GM12891 (cell line): ENCODE data around the gene SLC6A9.

Experiments
- DNase-seq: peaks from one replicate; pipeline ENCODE4 v3.0.0; 2011; ENCODE audit warnings: low spot score; ENCODE audit not compliant: insufficient read length
- FAIRE-seq: peaks from 2 replicates; lab custom pipeline; 2011; peaks lifted over from hg19 to GRCh38; lab: Jason Lieb, UNC
- PAX5 ChIP-seq: IDR thresholded peaks from 2 replicates; pipeline ENCODE4 v1.6.1; 2011; ENCODE audit warnings: low read length, moderate library complexity, mild to moderate bottlenecking; ENCODE audit not compliant: insufficient read depth, severe bottlenecking
- POLR2A ChIP-seq: IDR thresholded peaks from 2 replicates; pipeline ENCODE4 v1.6.1; 2011; ENCODE audit warnings: low read depth, low read length, control low read depth
- POLR2AphosphoS5 ChIP-seq: IDR thresholded peaks from 2 replicates; pipeline ENCODE4 v1.6.1; 2011; ENCODE audit warnings: low read depth, low read length, control low read depth
- POU2F2 ChIP-seq: IDR thresholded peaks from 2 replicates; pipeline ENCODE4 v1.6.1; 2011; ENCODE audit warnings: low read depth, mild to moderate bottlenecking, control low read depth, low read length, moderate library complexity
- SPI1 ChIP-seq: IDR thresholded peaks from 2 replicates; pipeline ENCODE4 v1.6.1; 2011; ENCODE audit warnings: low read depth, low read length, control low read depth
- TAF1 ChIP-seq: IDR thresholded peaks from 2 replicates; pipeline ENCODE4 v1.6.1; 2011; ENCODE audit warnings: low read depth, low read length, control low read depth

SLC6A9 gene

GRCh38 chr1:43987159-43987902 lies 43.9 kb downstream of the SLC6A9 start:
- no peak for DNase-seq
- TF ChIP-seq SPI1: no peak
- no peak for TF ChIP-seq PAX5
- TF ChIP-seq POU2F2: no peak
- no peak for TF ChIP-seq POLR2AphosphoS5
- TF ChIP-seq POLR2A: no peak
- no peak for TF ChIP-seq TAF1
- no peak for FAIRE-seq

GRCh38 chr1:43986712-43987111 lies 44.5 kb downstream of the SLC6A9 start:
- DNase-seq (no peak), FAIRE-seq (no peak)
- no peak for TF ChIP-seq PAX5
- TF ChIP-seq POLR2AphosphoS5: no peak
- TF ChIP-seq POU2F2: no peak
- TF ChIP-seq POLR2A: no peak
- TF ChIP-seq TAF1: no peak
- no peak for TF ChIP-seq SPI1

- DNase-seq: no peak
- FAIRE-seq: no peak
- TF ChIP-seq POLR2A (no peak), TAF1 (no peak), POU2F2 (no peak), SPI1 (no peak), POLR2AphosphoS5 (no peak), PAX5 (no peak)
Measured at GRCh38 chr1:43985984-43986595, 45.2 kb downstream of the SLC6A9 start.

GRCh38 chr1:43984855-43985254 lies 46.4 kb downstream of the SLC6A9 start:
- TF ChIP-seq POLR2A: no peak
- no peak for TF ChIP-seq POLR2AphosphoS5
- no peak for TF ChIP-seq PAX5
- no peak for TF ChIP-seq SPI1
- no peak for TF ChIP-seq POU2F2
- no peak for FAIRE-seq
- DNase-seq: no peak

- TF ChIP-seq PAX5: no peak
- no peak for TF ChIP-seq TAF1
- TF ChIP-seq POU2F2: no peak
- no peak for TF ChIP-seq SPI1
- no peak for TF ChIP-seq POLR2A
- no peak for TF ChIP-seq POLR2AphosphoS5
- FAIRE-seq (no peak), DNase-seq (no peak)
Measured at GRCh38 chr1:43983253-43983899, 47.9 kb downstream of the SLC6A9 start.

- FAIRE-seq (no peak), DNase-seq (no peak)
Measured at GRCh38 chr1:43982808-43983207, 48.5 kb downstream of the SLC6A9 start.

GRCh38 chr1:43982241-43982640 lies 49.0 kb downstream of the SLC6A9 start:
- no peak for TF ChIP-seq SPI1
- TF ChIP-seq POLR2A: no peak
- TF ChIP-seq PAX5: no peak
- no peak for TF ChIP-seq POLR2AphosphoS5
- no peak for TF ChIP-seq POU2F2
- TF ChIP-seq TAF1: no peak
- DNase-seq (no peak), FAIRE-seq (no peak)

More at GRCh38 chr1:43982808-43983207, 48.5 kb downstream of the SLC6A9 start:
- TF ChIP-seq POLR2A (no peak), TAF1 (no peak), POLR2AphosphoS5 (no peak), SPI1 (no peak), POU2F2 (no peak), PAX5 (no peak)

- no peak for TF ChIP-seq TAF1
- FAIRE-seq (no peak), DNase-seq (no peak)
Measured at GRCh38 chr1:43981636-43982035, 49.6 kb downstream of the SLC6A9 start.

- no peak for TF ChIP-seq POU2F2
- TF ChIP-seq POLR2A: no peak
- no peak for TF ChIP-seq POLR2AphosphoS5
- no peak for TF ChIP-seq TAF1
- TF ChIP-seq SPI1: no peak
- TF ChIP-seq PAX5: no peak
- no peak for DNase-seq
- FAIRE-seq: no peak
Measured at GRCh38 chr1:43981135-43981491, 50.1 kb downstream of the SLC6A9 start.
